Stimulated activated CD4-positive, alpha-beta T cell treated with anti-CD3 and anti-CD28 coated beads, Interleukin-1b, Interleukin-23, amount 100 ng/mL, for 48 hours (primary cell): ENCODE measurements around the gene GPRIN3.

ENCODE experiments used
- DNase-seq: peaks from one replicate; pipeline ENCODE4 v3.0.0-alpha.2; 2020

GPRIN3 gene

DNA sequence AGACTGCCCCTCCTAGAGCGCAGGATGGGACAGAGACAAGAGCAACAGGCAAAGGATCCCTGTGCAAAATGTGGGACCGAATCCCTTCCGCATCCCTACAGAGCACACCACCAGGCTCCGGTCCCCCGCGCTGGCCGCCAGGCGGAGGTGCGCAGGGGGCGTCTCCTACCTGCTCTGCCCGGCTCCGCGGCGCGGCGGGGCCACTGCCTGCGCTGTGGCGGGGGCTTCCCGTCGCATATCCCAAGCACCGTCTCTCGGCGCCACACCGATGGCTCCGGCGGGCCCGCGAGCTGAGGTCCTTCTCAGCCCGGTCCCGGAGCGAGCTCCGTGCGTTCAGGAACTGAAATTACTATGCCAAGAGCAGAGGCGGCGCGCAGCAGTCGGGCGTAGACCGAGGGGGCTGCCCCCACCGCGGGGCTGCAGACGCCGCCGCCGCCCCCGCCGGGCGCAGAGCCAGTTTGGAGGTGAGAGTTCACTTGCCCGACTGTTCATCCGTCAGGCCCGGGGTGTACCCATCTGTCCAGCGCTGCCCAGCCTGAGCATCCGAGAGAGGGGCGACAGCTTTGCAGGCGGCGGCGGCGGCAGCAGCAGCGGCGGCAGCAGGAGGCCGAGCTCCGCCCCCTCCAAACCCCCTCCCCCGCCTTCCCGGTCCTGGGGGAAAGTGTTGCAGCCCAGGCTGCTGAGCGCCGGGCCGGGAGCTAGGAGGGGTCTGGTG lies at the start of gene GPRIN3:
TSS of gene GPRIN3 (minus strand) at position 355 of the 715 bp plus-strand sequence. CDS start 57,690 bp downstream, outside the sequence.
- peak; percentile 62 for DNase-seq

DNA sequence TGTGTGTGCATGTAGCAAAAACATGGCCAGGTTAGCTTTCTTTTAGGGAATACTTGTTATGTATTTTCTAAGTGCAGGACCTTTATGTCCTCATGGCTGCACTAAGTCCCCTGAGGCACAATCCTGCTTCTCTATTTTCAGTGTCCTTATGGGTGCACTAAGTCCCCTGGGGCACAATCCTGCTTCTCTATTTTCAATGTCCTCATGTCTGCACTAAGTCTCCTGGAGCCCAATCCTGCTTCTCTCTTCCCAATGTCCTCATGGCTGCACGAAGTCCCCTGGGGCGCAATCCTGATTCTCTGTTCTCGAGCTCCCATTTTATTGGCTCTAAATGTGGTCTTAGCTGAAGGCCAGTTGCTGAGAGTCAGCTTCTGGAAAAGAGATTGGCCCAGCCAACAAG lies 49.7 kb upstream of the GPRIN3 start:
- no peak for DNase-seq

DNA sequence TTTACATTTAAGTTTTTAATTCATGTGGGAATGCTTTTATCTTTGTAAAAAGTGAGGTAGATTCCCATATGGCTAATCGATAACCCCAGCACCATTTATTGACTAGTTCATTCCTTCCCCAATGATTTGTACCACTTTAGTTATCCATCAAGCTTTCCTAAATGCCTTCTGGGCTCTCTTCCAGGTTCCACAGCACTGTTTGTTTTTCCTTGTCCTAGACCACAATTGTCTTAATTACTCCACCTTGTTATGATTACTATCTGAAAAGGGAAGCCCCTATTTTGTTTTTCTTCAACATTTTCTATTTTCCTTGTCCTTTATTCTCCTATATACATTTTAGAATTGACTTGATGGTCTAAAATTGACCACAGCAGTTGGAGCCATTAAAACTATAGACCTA lies 48.5 kb upstream of the GPRIN3 start:
- no peak for DNase-seq

DNA sequence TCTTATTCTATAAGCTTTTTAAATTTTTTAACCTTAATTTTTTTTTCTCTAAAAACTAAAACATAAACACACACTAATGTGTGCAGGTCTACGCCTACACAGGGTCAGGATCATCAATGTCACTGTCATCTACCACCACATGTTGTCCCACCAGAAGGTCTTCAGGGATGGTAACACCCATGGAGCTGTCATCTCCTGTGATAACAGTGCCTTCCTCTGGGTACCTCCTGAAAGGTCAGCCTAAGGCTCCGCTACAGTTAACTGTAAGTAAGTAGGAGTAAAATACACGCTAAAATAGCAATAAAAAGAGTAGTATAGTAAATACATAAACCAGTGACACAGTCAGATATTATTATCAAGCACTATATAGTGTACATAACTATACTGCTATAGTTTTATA lies 45.9 kb upstream of the GPRIN3 start:
- no peak for DNase-seq

DNA sequence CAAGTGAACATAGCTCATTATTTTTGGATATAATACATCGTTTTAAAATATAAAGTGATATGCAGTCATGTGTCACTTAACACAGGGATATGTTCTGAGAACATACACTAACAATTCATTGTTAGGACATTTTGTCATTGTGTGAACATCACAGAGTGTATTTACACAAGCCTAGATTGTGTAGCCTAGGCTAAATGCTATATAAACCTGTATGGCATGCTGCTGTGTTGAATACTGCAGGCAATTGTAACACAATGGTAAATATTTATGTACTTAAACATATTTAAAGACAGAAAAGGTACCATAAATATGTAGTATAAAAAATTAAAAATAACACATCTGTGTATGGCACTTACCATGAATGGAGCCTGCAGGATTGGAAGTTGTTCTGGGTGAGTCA lies 44.9 kb upstream of the GPRIN3 start:
- no peak for DNase-seq

DNA sequence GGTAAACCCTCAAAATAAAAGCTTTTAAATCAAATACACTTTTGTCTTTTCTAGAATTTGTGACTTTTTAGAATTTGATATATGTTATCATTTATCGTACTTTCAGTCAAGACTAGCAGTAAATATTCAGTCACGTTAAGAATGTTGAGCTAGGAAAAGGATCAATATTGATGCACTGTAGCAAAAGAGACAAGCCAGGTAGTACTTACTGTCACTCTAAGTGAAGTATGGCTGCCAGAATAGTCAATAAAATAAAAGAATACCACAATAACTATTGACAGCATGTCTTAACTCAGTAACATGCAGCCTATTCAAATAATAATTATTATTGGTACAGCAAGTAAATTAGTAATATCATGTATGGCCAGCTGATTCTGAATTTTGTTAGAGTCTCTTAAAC lies 43.6 kb upstream of the GPRIN3 start:
- DNase-seq: no peak

DNA sequence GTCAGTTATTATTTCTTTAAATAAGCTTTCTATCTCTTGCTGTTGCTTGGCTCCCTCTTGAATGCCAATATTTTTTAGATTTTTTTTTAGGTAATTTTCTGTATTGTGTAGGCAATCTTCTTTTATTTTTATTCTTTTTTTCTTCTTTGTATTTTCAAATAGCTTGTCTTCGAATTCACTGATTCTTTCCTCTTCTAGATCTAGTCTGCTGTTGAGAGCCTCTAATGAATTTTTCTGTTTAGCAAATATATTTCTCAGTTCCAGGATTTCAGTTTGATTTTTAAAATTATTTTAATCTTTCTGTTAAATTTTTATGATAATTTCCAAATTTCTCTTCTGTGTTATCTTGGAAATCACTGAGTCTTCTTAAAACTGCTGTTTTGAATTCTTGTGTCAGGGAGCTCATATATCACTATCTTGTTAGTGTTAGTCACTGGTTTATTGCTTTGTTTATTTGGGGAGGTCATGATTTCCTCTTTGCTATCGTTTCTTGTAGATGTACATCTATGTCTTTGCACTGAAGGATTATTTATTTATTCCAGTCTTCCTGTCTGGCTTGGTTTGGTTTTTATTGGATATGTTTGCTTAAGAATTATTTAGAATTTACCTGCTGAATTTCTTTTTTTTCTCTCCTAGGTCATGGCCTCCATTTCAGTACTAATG lies 39.9 kb upstream of the GPRIN3 start:
- DNase-seq: no peak

DNA sequence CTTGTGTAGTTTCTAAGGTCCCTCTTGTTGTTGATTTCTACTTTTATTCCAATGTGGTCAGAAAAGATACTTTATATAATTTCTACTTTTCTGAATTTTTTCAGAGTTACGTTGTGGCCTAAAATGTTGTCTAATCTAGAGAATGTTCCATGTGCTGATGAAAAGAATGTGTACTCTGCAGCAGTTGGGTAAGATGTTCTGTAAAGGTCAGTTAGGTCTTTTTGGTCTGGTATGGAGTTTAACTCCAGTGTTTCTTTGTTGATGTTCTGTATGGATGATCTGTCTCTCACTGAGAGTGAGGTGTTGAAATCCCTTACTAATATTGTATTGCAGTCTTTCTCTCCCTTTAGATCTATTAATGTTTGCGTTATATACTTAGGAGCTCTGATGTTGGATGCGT lies 37.0 kb upstream of the GPRIN3 start:
- DNase-seq: no peak

DNA sequence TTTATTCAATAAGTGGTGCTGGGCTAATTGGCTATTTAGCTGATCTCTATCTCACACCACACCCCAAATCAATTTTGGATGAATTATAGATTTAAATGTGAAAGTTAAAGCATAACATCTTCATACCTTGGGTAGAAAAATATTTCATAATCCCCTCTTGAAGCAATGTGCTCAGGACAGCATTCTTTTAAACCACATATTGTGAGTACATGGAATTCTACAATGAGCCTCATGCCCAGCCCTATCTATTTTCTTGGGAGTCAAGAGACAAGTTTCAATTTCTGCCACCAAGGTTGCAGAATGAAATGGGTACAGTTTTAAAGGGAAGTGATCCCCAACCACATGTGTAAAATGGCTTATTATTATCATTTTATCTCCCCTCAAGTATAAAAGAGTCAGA lies 30.6 kb upstream of the GPRIN3 start:
- no peak for DNase-seq

DNA sequence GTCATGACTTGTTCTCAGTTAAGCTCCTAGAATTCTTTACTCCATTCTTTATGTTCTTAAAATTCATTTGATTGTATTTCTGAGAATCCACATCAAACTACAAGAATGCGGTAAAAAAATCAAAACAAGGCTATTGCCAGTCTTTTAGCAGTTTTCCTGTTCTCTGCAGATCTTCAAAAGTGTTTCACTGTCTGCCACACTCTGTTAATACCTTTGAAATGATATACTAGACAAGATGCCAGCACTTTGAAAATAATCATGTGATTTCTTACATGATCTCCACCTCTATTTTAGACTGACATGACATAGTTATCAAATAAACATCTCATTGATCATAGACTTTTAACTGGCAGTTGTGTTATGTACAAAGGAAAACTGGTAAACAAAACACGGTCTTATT lies 30.1 kb upstream of the GPRIN3 start:
- no peak for DNase-seq

DNA sequence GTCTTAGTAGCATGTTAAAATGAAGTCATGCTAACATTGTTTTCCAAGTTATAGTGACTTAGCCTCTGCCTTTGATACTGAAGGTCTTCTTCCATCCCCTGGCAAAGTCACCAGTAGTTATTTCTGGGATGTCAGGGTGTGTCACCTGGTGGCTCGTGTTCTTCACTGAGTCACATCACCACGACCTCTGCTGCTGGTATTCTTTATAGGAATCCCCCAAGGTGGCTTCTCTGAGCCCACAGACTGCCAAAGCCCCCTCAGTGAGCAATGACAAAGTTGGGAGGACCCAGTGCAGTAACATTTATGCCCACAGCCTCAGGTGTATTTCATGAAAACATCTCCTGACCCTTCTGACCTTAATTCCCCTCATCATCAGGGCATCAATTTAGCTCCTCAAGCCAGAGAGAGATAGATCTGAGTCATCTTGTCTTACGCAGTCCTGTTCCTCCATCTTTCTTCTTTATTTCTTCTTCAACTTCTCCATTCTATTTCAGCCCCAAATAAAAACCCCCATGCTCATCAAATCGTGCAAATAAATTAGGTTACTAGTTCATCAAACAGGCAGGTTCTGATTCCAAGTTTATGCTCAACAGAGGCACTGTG lies 29.3 kb upstream of the GPRIN3 start:
- peak; percentile 29 for DNase-seq

DNA sequence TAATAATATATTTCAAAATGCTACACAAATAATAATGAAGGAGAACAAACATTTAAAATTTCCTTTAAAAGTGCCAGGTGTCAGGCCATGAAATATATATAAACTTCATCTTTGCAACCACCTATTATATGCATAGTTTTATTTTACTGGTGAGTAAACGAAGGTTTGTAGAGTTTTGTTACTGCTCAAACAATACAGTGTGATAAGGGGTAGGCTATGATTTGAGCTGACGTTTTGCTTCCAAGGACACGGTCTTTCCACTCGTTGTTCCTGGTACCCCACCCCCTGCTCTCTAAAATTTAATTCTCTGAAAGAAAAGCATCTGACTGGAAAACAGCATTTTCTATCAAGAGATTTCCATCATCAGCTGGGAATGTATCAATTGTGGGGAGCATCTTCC lies 27.2 kb upstream of the GPRIN3 start:
- DNase-seq: no peak

DNA sequence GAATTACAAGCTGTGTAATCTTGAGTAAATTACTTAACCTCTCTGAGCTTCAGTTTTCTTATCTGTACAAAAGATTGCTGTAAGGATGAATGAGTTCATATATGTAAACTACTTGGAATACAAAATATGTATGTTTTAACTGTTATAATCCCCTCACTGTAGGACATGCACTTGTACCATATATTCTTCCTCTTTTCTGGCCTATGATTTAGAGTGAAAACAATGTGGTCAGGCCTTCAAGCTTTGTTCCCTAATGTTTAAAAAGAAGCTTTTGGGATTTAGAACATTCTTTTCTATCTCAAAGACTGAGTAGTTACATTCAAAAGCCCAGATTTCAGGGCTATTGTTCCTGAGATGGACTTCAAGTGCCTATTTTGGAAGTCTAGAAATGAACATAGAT lies 26.7 kb upstream of the GPRIN3 start:
- DNase-seq: no peak

DNA sequence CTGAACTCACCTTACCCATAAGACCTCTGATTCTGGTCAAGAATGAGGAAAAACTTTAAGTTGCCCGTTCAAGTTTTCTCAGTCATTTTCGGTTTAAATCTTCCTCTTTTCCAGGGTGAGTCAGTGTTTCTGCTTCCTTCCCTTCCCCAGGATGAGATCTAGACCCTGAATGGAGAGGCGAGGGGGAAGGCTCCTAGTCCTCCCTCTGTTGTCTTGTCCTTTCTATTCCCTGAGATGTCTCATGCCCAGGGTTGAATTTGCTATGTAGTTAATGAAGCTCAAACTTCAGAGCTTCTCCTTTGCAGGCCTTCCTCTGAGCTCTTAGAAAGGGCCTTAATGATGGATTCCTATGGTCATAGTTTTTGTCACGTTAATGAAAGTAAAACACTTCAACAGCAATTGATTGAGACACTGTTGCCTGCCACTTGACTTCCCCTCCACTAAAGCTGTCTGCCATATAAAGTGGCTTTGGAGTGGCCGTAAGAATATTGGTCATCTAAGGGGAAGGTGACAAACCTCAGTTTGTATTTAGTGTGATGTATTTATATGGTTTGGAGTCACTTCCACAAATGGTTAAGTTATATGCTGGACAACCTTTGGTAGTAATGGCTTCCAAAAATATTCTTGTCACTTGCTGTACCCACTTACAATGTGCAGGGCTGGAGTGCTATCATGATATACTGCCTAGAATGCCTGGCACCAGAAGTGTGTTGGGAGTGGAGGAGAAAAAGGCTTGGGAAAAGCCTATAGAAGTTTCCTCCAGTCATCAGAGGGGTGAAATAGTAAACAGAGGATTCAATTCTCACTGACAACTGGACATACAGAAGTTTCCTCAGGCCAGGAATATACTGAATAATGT lies 24.3 kb upstream of the GPRIN3 start:
- no peak for DNase-seq

DNA sequence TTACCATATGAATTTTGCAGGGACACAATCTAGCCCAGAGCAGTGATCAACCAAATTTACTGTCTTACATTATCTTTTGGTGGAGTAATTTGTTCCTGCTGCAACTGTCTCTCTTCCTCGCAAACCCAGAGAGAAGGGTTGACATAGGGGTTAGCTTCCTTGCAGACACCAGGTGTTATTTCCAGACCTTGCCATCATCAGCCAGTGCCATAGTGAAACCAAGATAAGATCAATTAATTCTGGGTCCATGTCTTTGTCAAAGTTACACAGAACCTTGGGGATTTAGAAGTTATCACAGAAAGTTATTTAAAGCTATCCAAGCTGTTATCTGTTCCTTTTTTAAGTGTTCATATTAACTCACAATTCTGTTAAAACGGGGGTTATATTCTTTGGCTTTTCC lies 23.6 kb upstream of the GPRIN3 start:
- DNase-seq: no peak

DNA sequence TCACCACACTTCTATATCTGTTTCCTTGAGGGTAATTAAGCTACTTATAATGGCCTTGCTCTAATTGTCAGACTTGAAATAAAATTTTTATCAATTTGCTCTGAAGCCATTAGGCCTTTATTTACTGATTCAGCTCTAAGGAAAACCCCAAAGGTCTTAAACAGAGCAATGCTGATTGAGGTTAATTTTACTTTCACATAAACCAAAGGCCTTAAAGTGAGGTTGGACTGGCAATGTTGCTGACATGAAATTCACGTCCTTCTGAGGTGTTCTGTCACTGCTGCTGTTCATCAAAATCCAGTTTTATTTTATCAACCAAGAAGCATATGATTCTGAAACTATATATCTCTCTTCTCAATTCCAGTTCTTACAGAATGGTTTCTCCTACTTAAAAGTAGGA lies 21.7 kb upstream of the GPRIN3 start:
- no peak for DNase-seq

DNA sequence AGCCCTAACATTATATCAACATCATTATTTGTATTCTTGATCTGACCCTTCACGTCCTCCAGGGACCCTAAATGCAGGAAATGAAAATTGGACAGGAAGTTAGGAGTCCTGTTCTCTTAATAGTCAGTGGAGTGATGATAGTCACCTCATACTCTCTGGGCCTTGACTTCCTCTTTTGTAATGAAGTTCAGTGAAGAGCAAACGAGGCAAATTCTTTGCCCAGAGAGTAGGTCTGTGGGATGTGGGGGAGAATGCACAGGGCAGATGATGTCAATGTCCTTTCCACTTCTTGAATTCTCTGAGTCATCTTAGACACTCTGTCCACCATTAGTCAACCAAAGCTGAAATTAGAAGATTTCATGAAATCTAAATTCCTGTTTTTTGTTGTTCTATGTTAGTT lies 17.1 kb upstream of the GPRIN3 start:
- no peak for DNase-seq

DNA sequence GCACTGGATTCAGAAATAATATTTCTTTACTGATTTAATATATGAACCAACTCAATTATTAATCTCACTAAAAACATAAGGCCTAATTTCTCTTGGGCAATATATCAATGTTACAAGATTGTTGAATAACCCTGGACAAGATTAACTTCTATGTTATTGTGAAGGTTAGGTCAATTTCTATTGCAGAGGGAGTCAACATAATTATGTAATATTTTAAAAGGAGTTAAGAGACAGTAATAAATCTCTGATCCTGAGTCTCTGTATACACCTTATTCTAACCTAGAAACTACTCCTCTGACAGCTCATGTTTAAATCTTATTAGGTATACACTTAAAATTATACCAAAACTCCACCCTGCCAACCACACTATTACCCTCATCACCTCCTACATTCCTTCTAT lies 15.1 kb upstream of the GPRIN3 start:
- DNase-seq: no peak

DNA sequence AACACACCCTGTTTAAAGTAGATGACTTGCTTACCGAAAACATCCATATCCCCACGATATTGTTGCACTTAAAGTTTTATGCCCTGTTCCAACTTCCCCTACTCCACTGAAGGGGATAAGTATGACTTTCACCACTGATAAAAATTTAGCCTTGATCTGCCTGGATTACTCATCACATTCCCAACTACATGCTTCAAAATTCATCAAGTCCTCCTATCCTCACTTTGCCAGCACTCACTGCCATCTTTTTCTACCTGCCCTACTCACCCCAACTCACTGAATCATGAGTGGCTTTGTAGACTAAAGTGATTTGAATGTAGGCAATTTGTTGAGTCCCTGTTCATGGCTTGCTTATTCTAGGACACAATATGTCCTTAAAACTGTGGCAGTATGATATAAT lies 12.2 kb upstream of the GPRIN3 start:
- no peak for DNase-seq

DNA sequence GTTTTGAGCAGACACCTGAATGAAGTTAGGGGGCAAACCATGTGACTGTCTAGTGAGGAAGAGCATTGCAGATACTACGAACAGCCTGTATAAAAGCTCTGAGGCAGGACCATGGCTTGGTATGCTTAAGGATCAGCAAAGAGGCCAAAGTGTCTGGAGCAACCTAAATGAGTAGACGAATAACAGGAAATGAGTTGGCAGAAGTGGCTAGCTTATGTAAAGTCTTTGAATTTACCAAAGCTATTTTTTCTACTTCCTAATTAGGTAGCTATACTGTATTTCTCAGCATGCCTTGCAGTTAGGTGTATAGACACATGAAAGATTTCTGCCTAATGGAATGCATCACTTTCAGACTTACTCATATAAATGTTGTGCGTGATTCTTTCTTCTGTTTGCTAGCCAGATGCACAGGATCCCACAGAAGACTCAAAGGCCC lies 9.3 kb upstream of the GPRIN3 start:
- no peak for DNase-seq

DNA sequence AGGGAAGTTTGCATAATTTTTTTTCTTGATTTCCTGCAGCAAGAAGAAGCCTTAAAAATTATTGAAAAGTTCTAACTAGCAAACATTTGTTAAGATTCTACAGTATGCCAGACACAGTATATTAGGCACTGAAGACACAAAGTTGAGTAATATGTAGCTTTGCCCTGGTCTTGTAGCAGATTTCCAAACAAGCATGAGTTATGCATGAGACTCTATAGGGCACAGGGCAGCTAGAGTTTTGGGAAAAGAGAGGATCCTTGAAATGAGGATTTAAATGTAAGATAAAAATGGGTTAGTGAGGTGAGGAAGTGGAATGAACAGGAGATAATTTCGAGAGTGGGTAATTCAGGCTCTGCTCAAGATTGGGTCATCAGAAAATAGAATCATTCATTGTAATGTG lies 8.6 kb upstream of the GPRIN3 start:
- DNase-seq: no peak

DNA sequence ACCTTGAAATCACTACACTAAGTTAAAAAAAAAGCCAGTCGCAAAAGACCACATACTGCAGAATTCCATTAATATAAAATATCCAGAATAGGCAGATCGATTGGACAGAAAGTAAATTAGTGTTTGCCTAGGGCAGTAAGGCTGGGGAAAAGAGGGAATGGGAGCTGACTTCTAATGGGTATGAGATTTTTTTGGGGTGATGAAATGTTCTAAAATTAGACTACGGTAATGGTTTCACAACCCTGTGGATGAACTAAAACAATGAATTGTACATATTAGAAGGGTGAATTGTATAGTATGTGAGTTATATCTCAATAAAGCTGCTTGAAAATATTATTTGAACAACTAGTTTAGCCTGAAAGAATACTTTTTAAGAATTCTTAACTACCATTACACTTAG lies 6.7 kb upstream of the GPRIN3 start:
- no peak for DNase-seq

DNA sequence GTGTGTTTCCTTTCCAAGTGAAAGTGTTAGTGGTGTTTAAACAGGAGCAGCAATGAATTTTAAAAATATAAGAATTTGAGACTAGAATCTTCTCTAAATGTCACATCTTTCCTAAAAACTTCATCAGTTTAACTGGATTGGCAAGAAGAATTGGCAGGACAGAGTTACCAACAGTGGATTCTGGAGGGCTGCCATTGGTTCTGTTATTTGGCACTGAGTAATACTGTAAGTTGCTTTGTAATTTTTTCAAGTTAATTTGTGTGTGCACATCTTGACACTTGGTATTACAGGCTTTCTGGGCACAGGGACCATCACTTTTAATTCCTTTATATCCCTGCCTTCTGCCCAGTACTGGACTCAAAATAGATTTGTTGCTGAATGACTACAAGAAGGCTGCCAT lies 4.5 kb upstream of the GPRIN3 start:
- no peak for DNase-seq

DNA sequence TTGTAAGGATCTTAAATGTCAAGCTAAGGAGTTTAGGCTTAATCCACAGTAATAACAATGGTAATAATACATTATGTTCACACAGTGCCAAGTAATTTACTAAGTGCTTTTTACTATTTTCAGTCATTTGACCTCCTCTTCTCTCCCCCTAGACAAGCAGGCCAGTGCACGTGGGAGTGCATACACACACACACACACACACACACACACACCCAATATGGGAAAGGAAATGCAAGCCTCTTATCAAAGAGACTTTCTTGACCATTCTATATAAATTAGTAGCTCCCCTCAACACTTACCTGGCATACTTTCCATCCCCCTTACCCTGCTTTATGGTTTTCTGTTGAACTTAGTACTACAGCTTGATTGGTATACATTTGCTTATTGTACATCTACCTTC lies 3.8 kb upstream of the GPRIN3 start:
- DNase-seq: no peak
